SK-N-MC (cell line): ENCODE results near the gene CYP2B6.

Experiments
- EZH2 ChIP-seq: fragments of 200-600 bp; sonication (generic); IDR thresholded peaks from one replicate; pipeline ENCODE4 v1.6.1; 2017; ENCODE audit warnings: antibody characterized with exemption
- POLR2AphosphoS5 ChIP-seq: IDR thresholded peaks from 2 replicates; pipeline ENCODE4 v1.6.1; 2012; ENCODE audit warnings: mild to moderate bottlenecking, low read depth, low read length, borderline replicate concordance

DNA sequence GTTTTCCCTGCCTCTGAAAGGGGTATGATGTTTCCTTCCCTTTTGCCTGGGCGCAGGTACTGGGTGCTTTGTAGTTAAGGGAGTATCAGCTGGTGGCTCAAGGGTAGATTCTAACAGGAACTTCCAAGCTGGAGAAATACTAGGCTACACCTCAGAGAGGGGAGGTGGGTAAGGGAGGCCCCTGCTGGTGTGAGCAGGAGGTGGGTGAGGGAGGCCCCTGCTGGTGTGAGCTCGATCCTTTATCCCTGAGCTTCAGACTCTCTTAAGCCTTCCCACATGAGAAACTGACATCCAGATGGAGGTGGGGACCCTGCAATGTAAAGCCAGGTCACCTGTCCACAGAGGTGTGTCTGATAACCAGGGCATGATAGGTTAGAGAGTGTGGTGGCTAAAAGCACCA, 32.1 kb downstream of the CYP2B6 start:
- TF ChIP-seq EZH2 (no peak), POLR2AphosphoS5 (no peak)
